ENCODE measurements around the gene ASIC5.
"Not testable (repeated sequence)": the region's sequence is repeated elsewhere in the genome, so short reads cannot be mapped to it uniquely, and the experiment has no call there.

Gene ASIC5

DNA sequence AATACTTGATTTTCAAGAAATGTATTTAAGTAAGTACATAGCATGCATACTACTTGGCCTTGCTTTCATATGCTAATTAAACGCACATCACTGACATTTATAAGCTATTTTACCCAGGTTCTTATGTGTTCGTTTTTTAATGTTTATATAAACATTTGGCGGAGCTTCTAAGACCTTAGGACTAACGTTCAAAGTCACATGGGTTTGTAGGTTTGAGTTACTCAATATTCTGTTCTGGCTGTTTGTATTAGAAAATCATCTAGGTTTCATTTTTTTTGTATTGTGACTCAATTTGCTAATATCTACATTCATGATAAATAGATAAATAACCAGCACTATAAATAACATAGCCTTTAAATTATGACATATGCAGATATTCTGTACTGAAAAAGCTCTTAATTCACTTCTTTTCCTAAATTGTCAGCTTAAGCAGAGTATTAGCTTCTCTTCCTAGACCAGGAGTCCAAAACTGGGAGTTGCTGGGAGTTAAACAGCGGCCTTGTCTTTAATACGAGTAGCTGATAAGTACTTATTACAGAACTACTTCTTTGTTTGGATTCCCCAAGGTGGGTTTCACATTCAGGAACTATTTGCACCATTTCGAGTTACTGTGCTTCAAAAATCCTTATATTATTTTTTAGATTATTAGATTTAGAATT is 65.3 kb downstream of the ASIC5 start:
- no peak for DNase-seq (ENCODE audit: low read depth, low spot score)

DNA sequence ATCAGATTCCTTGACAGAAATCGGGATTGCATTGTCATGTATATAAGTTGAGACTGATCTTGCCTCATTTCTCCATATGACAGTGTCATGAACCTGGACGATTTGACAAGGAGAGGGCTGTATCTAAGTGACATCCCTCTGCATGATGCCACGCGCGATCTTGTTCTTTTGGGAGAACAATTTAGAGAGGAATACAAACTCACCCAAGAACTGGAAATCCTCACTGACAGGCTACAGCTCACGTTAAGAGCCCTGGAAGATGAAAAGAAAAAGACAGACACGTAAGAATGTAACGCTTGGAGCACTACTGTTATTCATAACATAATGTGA is 66.3 kb downstream of the ASIC5 start:
- DNase-seq (ENCODE audit: low read depth, low spot score) = no peak

DNA sequence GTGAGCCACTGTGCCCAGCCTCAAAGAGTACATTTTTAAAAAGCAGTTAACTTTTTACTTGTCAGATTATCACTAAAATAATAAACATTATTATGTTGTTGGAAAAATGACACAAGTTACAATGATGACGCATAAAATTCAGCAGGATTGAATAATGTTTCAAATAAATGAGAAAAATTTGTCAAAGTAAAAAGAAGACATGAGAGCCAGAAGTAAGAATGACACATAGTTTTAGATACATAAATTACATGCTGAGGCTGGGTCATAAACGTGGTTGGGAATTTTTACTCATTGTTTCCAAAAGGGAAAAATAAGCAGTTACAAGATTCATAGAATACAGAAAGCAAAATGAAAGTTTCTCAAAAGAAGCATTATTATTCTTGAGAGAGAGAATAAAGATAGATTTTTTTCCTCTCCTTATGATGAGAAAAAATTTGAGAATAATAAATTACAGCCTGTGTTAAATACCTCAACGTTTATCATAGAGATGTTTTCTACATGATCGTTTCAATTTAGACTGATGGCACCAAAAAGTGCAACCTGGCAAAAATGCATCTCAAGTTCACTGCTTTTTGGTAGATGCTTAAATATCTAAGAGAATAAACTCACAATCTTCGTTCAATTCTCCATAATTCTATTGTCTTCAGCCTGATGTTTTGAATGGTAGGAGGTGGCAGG is 66.8 kb downstream of the ASIC5 start:
- DNase-seq (ENCODE audit: low read depth, low spot score) = no peak

DNA sequence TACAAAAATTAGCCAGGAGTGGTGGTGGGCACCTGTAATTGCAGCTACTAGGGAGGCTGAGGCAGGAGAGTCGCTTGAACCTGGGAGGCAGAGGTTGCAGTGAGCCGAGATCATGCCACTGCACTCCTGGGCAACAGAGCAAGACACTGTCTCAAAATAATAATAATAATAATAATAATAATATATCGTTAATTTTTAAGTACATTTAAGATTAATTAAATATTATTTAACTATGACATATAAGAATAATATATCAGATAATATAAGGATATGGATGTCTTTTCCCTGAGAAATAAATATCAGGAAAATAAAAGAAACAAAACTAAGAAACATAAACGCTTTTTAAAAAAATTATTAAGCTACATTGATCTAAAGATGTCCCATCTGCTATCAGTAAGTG is 68.5 kb downstream of the ASIC5 start:
- not testable (repeated sequence) for DNase-seq (ENCODE audit: low read depth, low spot score)

DNA sequence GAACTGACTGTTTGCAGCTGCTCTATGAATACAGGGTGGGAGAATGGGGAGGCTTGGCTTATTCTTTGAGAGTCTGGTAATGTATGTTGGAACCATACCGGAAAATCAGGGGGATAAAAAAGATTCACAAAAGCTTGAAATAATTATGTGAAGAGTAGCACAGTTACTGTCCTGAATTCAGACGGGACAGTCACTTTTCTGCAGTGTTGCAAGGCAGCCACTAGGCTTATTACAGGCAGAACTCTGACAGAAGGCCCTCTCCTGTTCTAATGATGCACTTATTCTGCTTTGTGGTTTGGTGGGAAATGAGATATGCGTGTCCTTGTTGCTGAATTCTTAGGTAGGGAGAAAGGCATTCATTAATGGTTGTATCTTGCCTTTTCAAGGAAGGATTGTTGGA is 70.1 kb downstream of the ASIC5 start:
- peak; percentile 6 for DNase-seq (ENCODE audit: low read depth, low spot score)

DNA sequence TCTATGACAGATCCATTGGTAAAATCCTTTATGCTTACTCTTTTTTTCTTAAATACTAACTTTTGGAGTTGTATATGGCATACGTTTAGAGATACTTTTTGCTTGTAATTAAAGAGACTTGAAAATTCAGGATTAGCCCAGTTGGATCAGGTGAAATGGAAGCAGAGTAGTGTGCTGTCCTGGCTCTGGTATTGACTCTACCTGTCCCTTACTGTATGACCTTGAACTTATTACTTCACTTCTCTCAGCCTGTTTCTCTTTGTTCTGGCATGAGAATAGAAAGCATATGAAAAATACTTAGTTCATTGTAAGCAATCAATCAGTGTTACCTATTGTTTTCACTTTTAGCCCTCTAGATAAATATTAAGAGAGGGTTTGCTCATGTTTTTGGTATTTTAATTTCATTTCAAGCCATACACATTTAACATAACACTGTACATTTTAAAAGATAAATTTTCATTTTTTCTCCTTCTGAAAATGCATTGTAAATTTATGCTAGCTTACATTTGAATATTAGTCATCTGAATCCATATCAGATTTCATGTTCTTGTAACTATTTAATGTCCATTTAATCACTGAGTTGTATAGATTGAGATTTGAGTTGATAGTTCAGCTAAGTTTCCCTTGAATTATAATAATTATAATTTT is 71.4 kb downstream of the ASIC5 start:
- DNase-seq (ENCODE audit: low read depth, low spot score) = no peak

DNA sequence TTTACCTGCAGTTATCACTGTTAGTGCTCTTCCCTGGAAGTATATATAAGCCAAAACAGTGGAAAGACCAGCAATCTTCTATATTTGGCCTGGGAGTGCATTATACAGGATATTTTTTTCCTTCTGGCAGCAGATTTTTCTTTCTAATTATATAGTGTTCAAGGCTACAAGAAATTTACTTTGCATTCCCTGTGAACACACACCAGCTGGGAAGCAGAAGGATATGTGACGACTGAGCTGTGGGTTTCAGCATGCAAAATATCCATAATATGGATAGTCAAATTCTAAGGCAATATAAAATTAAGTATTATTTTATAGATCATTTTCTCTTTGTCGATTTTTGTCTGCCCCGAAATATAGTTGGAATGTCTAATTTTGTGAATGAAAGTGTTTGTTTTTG is 76.1 kb downstream of the ASIC5 start:
- DNase-seq (ENCODE audit: low read depth, low spot score) = no peak

DNA sequence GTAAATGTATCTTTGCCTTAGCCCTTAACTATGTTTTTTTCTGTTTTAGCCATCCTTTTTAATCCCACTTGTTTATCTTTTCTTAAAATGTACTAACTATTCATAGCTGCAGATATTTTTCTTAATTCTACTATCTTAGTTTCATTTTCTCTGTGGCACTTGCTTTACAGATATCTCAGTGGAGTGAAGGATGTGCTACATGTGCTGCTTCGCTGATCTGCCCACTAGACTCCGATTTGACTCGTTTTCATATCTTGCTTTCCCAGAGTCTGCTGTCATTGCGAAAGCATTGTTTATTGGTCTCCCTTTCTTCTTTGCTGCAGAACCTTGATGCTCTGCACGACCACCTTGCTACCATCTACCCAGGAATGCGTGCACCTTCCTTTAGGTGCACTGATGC is 76.7 kb downstream of the ASIC5 start:
- no peak for DNase-seq (ENCODE audit: low read depth, low spot score)

DNA sequence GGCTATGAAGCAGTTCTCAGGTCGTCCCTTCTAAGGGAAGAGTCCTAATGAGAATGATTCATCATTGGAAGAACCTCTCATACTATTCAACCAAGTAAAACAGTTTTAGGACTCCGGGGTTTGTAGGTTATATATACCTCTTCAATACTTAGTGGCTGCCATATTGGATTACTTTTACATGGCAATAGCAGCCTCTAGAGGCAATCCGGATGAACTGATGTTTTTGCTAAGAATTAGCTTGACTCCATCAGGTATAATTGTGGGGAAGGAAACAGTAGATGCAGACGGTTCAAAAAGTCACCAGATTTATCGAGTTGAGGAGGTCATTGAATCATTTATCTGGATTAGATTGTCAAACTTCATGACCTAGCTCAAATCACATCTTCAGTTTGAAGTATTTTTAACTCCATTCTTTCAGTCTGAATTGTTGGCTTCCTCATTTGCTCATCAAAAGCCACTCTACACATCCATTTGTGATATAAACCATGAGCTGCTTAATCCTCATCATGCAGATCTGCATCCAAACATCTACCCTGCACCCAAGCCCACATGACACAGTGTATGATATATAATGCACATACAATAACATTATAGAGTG is 78.9 kb downstream of the ASIC5 start:
- peak; percentile 6 for DNase-seq (ENCODE audit: low read depth, low spot score)

DNA sequence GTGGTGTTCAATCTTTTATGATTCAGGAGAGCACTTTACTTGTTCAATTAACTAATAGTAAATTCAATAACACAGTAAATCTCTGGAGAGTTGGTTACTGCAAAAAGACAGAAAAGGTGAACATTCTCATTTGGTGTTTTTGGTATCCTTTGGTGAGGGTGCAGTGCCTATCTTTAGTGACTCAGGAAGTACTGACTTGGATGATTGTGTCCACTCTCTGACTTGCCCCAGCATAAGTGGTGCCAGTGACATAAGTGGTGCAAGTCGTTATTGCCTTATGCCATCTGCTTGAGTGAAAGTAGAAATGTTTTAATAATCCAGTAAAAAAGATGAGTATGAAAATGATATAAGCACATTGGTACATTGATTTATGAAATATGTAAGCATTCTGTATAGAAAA is 80.2 kb downstream of the ASIC5 start:
- no peak for DNase-seq (ENCODE audit: low read depth, low spot score)

DNA sequence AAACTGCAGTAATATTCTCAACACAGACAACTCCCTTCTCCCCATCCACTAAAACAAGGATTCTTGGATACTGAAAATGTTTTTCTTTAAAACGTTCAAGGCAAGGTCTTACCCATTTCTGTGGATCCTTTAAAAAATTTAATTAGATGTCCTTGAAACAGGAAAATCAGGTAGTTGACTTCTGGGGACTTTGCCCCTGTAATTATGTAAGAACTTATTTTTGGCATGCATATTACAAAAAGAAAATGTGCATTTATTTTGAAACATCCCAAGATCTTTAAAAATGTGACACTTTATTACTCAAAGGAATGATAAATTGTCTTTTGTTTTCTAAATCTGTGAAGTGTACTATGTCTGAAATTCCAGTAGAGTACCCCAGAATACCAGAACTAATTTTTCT is 81.4 kb downstream of the ASIC5 start:
- DNase-seq (ENCODE audit: low read depth, low spot score) = no peak

DNA sequence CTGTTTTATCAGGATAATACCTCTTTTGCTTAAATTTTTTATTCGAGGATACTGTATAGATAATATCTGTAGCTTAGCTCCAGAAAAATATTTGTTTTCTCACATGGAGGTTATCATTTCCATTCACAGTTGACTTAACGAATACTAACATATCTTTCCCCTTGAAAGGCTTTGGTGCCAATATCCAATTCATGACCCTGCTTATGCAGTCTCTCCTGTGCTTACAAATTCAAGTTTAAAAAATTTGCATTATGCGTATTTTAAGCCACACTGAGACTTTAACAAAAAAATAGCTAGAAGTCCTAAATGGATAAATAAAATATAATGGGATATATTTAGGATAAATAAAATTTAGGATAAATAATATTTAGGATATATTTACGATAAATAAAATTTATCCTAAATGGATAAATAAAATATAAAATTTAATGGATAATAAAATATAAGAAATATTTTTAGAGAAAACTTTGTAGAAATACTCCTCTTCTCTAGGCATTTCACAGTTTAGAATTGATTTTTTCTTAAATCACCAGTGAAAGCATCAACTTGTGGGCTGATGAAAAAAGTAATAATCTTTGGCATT is 84.7 kb downstream of the ASIC5 start:
- no peak for DNase-seq (ENCODE audit: low read depth, low spot score)

DNA sequence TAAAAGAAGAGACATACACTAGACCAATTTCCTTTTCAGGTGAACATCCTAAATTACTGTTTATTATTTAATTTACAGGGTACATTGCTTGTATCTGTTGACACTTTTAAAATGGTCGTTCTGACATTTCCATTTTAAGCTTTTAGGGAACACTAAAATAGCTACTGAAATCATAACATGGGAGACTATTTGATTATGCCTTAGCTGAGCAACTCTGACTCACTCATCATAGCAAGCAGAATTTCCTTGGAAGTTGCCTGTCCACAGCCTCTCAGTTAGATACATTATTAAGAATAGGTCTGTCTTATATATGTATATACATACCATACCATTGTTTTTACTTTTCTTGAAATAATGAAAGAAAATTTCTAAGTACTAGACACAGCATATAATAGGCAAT is 85.3 kb downstream of the ASIC5 start:
- DNase-seq (ENCODE audit: low read depth, low spot score) = no peak
